ENCODE measurements around the gene FAM81A.

GRCh38 chr15:59570315-59570714 lies 132.3 kb downstream of the FAM81A start:
- TF ChIP-seq POLR2A (IDR thresholded peaks at IDR 0.05; ENCODE audit: low read depth, low read length) (no peak), TAF1 (IDR thresholded peaks at IDR 0.05; ENCODE audit: low read depth, low read length) (no peak), POLR2AphosphoS5 (IDR thresholded peaks at IDR 0.05; ENCODE audit: low read depth, low read length) (no peak), SPI1 (IDR thresholded peaks at IDR 0.05; ENCODE audit: low read depth, low read length) (no peak), PAX5 (IDR thresholded peaks at IDR 0.05; ENCODE audit: insufficient read depth, low read length, severe bottlenecking) (no peak), POU2F2 (IDR thresholded peaks at IDR 0.05; ENCODE audit: low read depth, low read length) (no peak)

All from GM12891 (cell line).